H9 (cell line): ENCODE measurements around the gene ZNF467. TPM values are rescaled to one million over a fixed set of nuclear protein-coding genes. Genes with fewer than 3 reads are reported as not detected.

Experiments
- DNase-seq: peaks from one replicate; pipeline ENCODE4 v3.0.0-alpha.2; 2017
- H2AFZ ChIP-seq: one replicate; pipeline ENCODE4 v1.6.1; 2013; ENCODE audit warnings: mild to moderate bottlenecking, low read length, control low read depth, moderate library complexity
- H2AK5ac ChIP-seq: 2 replicates; pipeline ENCODE4 v1.6.1; 2013; ENCODE audit warnings: low read length, control low read depth, mixed read lengths; ENCODE audit not compliant: insufficient read length
- H2BK120ac ChIP-seq: one replicate; pipeline ENCODE4 v1.6.1; 2013; ENCODE audit warnings: low read depth, mild to moderate bottlenecking, low read length, control low read depth, inconsistent platforms; ENCODE audit not compliant: poor library complexity, severe bottlenecking
- H2BK12ac ChIP-seq: 2 replicates; pipeline ENCODE4 v1.6.1; 2013; ENCODE audit warnings: low read length, control low read depth, mixed read lengths, low read depth; ENCODE audit not compliant: insufficient read length
- H2BK15ac ChIP-seq: 2 replicates; pipeline ENCODE4 v1.6.1; 2013; ENCODE audit warnings: low read depth, low read length, control low read depth
- H2BK20ac ChIP-seq: one replicate; pipeline ENCODE4 v1.6.1; 2013; ENCODE audit warnings: low read depth, mild to moderate bottlenecking, low read length, control low read depth, inconsistent platforms; ENCODE audit not compliant: poor library complexity, severe bottlenecking
- H2BK5ac ChIP-seq: 2 replicates; pipeline ENCODE4 v1.6.1; 2013; ENCODE audit warnings: low read length, control low read depth, mixed read lengths; ENCODE audit not compliant: insufficient read length
- H3K14ac ChIP-seq: 2 replicates; pipeline ENCODE4 v1.6.1; 2013; ENCODE audit warnings: low read length, control low read depth; ENCODE audit not compliant: insufficient read depth
- H3K18ac ChIP-seq: 2 replicates; pipeline ENCODE4 v1.6.1; 2013; ENCODE audit warnings: low read depth, mild to moderate bottlenecking, mixed read lengths, low read length, control low read depth; ENCODE audit not compliant: insufficient read length
- H3K23ac ChIP-seq: 2 replicates; pipeline ENCODE4 v1.6.1; 2013; ENCODE audit warnings: low read length, control low read depth, mixed read lengths, low read depth; ENCODE audit not compliant: insufficient read length
- H3K23me2 ChIP-seq: 2 replicates; pipeline ENCODE4 v1.6.1; 2013; ENCODE audit warnings: low read depth, mild to moderate bottlenecking, mixed read lengths, low read length, control low read depth; ENCODE audit not compliant: insufficient read length, poor library complexity, severe bottlenecking
- H3K27ac ChIP-seq: 2 replicates; pipeline ENCODE4 v1.5.1; 2013; ENCODE audit warnings: low read length, control low read depth, mixed read lengths, low read depth; ENCODE audit not compliant: insufficient read length
- H3K27me3 ChIP-seq: 2 replicates; pipeline ENCODE4 v1.6.1; 2013; ENCODE audit warnings: low read length, control low read depth, inconsistent platforms; ENCODE audit not compliant: insufficient read depth
- H3K4ac ChIP-seq: 2 replicates; pipeline ENCODE4 v1.6.1; 2013; ENCODE audit warnings: low read depth, mild to moderate bottlenecking, control low read depth, inconsistent platforms, low read length, moderate library complexity
- H3K4me1 ChIP-seq: 2 replicates; pipeline ENCODE4 v1.6.1; 2013; ENCODE audit warnings: low read length, control low read depth, inconsistent platforms; ENCODE audit not compliant: insufficient read depth
- H3K4me2 ChIP-seq: 2 replicates; pipeline ENCODE4 v1.6.1; 2013; ENCODE audit warnings: low read length, control low read depth, mixed read lengths; ENCODE audit not compliant: insufficient read length, insufficient read depth
- H3K56ac ChIP-seq: 2 replicates; pipeline ENCODE4 v1.6.1; 2013; ENCODE audit warnings: low read depth, mild to moderate bottlenecking, mixed read lengths, low read length, control low read depth; ENCODE audit not compliant: insufficient read length
- H3K79me1 ChIP-seq: 2 replicates; pipeline ENCODE4 v1.6.1; 2013; ENCODE audit warnings: low read depth, mild to moderate bottlenecking, moderate library complexity, low read length, control low read depth, inconsistent platforms; ENCODE audit not compliant: insufficient read depth, poor library complexity, severe bottlenecking
- H3K79me2 ChIP-seq: 2 replicates; pipeline ENCODE4 v1.6.1; 2013; ENCODE audit warnings: low read length, control low read depth, inconsistent platforms; ENCODE audit not compliant: insufficient read depth
- H3K9ac ChIP-seq: 2 replicates; pipeline ENCODE4 v1.6.1; 2013; ENCODE audit warnings: low read length, control low read depth, mixed read lengths; ENCODE audit not compliant: insufficient read length; ENCODE audit errors: extremely low read depth
- H3K9me3 ChIP-seq: one replicate; pipeline ENCODE4 v1.6.1; 2013; ENCODE audit warnings: low read depth, low read length, inconsistent platforms; ENCODE audit not compliant: control insufficient read depth
- H3T11ph ChIP-seq: one replicate; pipeline ENCODE4 v1.6.1; 2013; ENCODE audit warnings: mild to moderate bottlenecking, low read length, control low read depth, inconsistent platforms
- H4K20me1 ChIP-seq: one replicate; pipeline ENCODE4 v1.6.1; 2013; ENCODE audit not compliant: control insufficient read depth, insufficient read length, insufficient read depth
- H4K5ac ChIP-seq: 2 replicates; pipeline ENCODE4 v1.6.1; 2013; ENCODE audit warnings: low read depth, mild to moderate bottlenecking, mixed read lengths, low read length, control low read depth; ENCODE audit not compliant: insufficient read length
- H4K8ac ChIP-seq: replicated peaks from 2 replicates; pipeline ENCODE4 v1.6.1; 2013; ENCODE audit warnings: low read length, control low read depth, mixed read lengths, low read depth; ENCODE audit not compliant: insufficient read length
- H4K91ac ChIP-seq: 2 replicates; pipeline ENCODE4 v1.6.1; 2013; ENCODE audit warnings: low read depth, mild to moderate bottlenecking, moderate library complexity, mixed read lengths, low read length, control low read depth; ENCODE audit not compliant: insufficient read length
- H3K27ac Mint-ChIP-seq, 3 experiments: 2 replicates in 2 of 3; 3 replicates in 1 of 3; pipeline ENCODE4 v1.8.0; 2020 to 2021; ENCODE audit warnings: mixed read lengths in 3 of 3, mild to moderate bottlenecking in 1 of 3, moderate library complexity in 1 of 3
- H3K27me3 Mint-ChIP-seq: 2 replicates; pipeline ENCODE4 v1.8.0; 2021; ENCODE audit warnings: low read depth, mild to moderate bottlenecking, moderate library complexity, mixed read lengths
- H3K36me3 Mint-ChIP-seq, 3 experiments: 2 replicates in 2 of 3; 3 replicates in 1 of 3; pipeline ENCODE4 v1.8.0; 2020 to 2021; ENCODE audit warnings: low read depth in 3 of 3, mixed read lengths in 3 of 3; ENCODE audit not compliant: insufficient read depth in 1 of 3
- H3K4me1 Mint-ChIP-seq, 2 experiments: 2 replicates each; pipeline ENCODE4 v1.8.0; 2020; ENCODE audit warnings: mixed read lengths in 2 of 2
- H3K4me3 Mint-ChIP-seq, 2 experiments: 2 replicates in 1 of 2; 3 replicates in 1 of 2; pipeline ENCODE4 v1.8.0; 2020 to 2021; ENCODE audit warnings: mild to moderate bottlenecking in 2 of 2, mixed read lengths in 2 of 2, moderate library complexity in 1 of 2
- H3K9me3 Mint-ChIP-seq, 2 experiments: 2 replicates in 1 of 2; 3 replicates in 1 of 2; pipeline ENCODE4 v1.8.0; 2020; ENCODE audit warnings: mild to moderate bottlenecking in 2 of 2, mixed read lengths in 2 of 2, moderate library complexity in 1 of 2
- CTCF ChIP-seq: fragments of 200-600 bp; sonication (generic); conservative IDR thresholded peaks from 3 replicates; pipeline ENCODE4 v1.8.0; 2021; ENCODE audit warnings: antibody characterized with exemption, mild to moderate bottlenecking
- WGBS: extraction: QIAGEN DNeasy Blood & Tissue Kit; methylation state at CpG from one replicate; pipeline ENCODE4 v1.1.7; 2013; ENCODE audit warnings: missing lambda C conversion rate, low lambda C conversion rate, mixed read lengths; ENCODE audit not compliant: insufficient read length; ENCODE audit errors: extremely low coverage; 5-methylcytosine and 5-hydroxymethylcytosine counted together
- total RNA-seq: library from RNA; stranded (reverse); gene quantifications from 2 replicates; pipeline ENCODE4 v1.2.1, GENCODE V29; 2021

The ZNF467 gene
- total RNA-seq, 1 experiment from 2014 or later: 0.31 TPM

- no peak overlapping the region for H2AFZ ChIP-seq
- H2BK20ac ChIP-seq: no peak overlapping the region
- Mint-ChIP-seq H3K9me3 (no peaks in the 10 kb centered on the region), H3K27me3 (peaks cover 41% of the 10 kb centered on the region), H3K27ac (no peak overlapping the region), H3K4me3 (no peak overlapping the region), H3K36me3 (no peaks in the 10 kb centered on the region), H3K4me1 (peaks cover 0 to 15% of the 10 kb centered on the region in 2 experiments)
- H3K27ac ChIP-seq: no peak overlapping the region
- H3K9ac ChIP-seq: no peak overlapping the region
- no peaks in the 10 kb centered on the region for H3K79me1 ChIP-seq
- H2BK120ac ChIP-seq: no peak overlapping the region
- H3K4me2 ChIP-seq: no peak overlapping the region
- no peak for DNase-seq
- H3K18ac ChIP-seq: no peak overlapping the region
- no peak overlapping the region for H2AK5ac ChIP-seq
- no CpG with 5 or more reads among the region's 10 CpGs for WGBS
- no peak overlapping the region for H4K8ac ChIP-seq
- H3K27me3 ChIP-seq: no peaks in the 10 kb centered on the region
- no peak overlapping the region for H4K91ac ChIP-seq
- no peak overlapping the region for H2BK5ac ChIP-seq
- H2BK15ac ChIP-seq: no peak overlapping the region
- H3K4me1 ChIP-seq: no peaks in the 10 kb centered on the region
- H3K4ac ChIP-seq: no peak overlapping the region
- no peak overlapping the region for H4K5ac ChIP-seq
- no peak overlapping the region for H3K56ac ChIP-seq
- no peak overlapping the region for H3K14ac ChIP-seq
- H3T11ph ChIP-seq: no peak overlapping the region
- H3K79me2 ChIP-seq: no peaks in the 10 kb centered on the region
- H4K20me1 ChIP-seq: no peaks in the 10 kb centered on the region
- H3K23ac ChIP-seq: no peak overlapping the region
- TF ChIP-seq CTCF: no peak
- H3K9me3 ChIP-seq: no peaks in the 10 kb centered on the region
- H2BK12ac ChIP-seq: no peak overlapping the region
- H3K23me2 ChIP-seq: no peaks in the 10 kb centered on the region
These were observed 21.7 kb upstream of the ZNF467 start for GRCh38 chr7:149795126-149795525.
